Suppressor macrophage treated with lipopolysaccharide for 4 hours (primary cell): ENCODE measurements around the gene SLC6A18.

ENCODE experiments used
- DNase-seq: peaks from one replicate; pipeline ENCODE4 v3.0.0-alpha.2; 2020

SLC6A18 gene

GRCh38 chr5:1204693-1205242 lies 20.4 kb upstream of the SLC6A18 start:
- DNase-seq: no peak

GRCh38 chr5:1205255-1206180 lies 19.7 kb upstream of the SLC6A18 start:
- DNase-seq: no peak

GRCh38 chr5:1206521-1207412 lies 18.4 kb upstream of the SLC6A18 start:
- DNase-seq: no peak

- no peak for DNase-seq
Observed at GRCh38 chr5:1207555-1207954, 17.6 kb upstream of the SLC6A18 start.

GRCh38 chr5:1208221-1208742 lies 16.9 kb upstream of the SLC6A18 start:
- no peak for DNase-seq

- no peak for DNase-seq
Observed at GRCh38 chr5:1208743-1209488, 16.3 kb upstream of the SLC6A18 start.

GRCh38 chr5:1209489-1209852 lies 15.7 kb upstream of the SLC6A18 start:
- no peak for DNase-seq

GRCh38 chr5:1209896-1210776 lies 15.0 kb upstream of the SLC6A18 start:
- DNase-seq: no peak

GRCh38 chr5:1210832-1211251 lies 14.3 kb upstream of the SLC6A18 start:
- no peak for DNase-seq

GRCh38 chr5:1211701-1212100 lies 13.5 kb upstream of the SLC6A18 start:
- no peak for DNase-seq

GRCh38 chr5:1212271-1212670 lies 12.9 kb upstream of the SLC6A18 start:
- DNase-seq: no peak

- DNase-seq: no peak
Observed at GRCh38 chr5:1212881-1213280, 12.3 kb upstream of the SLC6A18 start.

GRCh38 chr5:1213508-1214162 lies 11.5 kb upstream of the SLC6A18 start:
- DNase-seq: no peak

- DNase-seq: no peak
Observed at GRCh38 chr5:1214163-1214935, 10.8 kb upstream of the SLC6A18 start.

- DNase-seq: no peak
Observed at GRCh38 chr5:1214936-1215220, 10.3 kb upstream of the SLC6A18 start.

GRCh38 chr5:1215320-1216096 lies 9.7 kb upstream of the SLC6A18 start:
- DNase-seq: no peak

GRCh38 chr5:1216211-1216917 lies 8.8 kb upstream of the SLC6A18 start:
- DNase-seq: no peak

- no peak for DNase-seq
Observed at GRCh38 chr5:1216918-1217295, 8.3 kb upstream of the SLC6A18 start.
